Liver (tissue), 3 donors: ENCODE measurements around the gene PGM1.
"Not testable (repeated sequence)": the region's sequence is repeated elsewhere in the genome, so short reads cannot be mapped to it uniquely, and the experiment has no call there.

Experiments used
- ATF3 ChIP-seq: IDR thresholded peaks from 2 replicates; pipeline ENCODE4 v1.6.1; 2016; ENCODE audit warnings: antibody characterized with exemption
- EGR1 ChIP-seq, 2 donors: IDR thresholded peaks; 2 replicates each; pipeline ENCODE4 v1.6.1; 2016 to 2018; ENCODE audit warnings: antibody characterized with exemption in 2 of 2, low read depth in 2 of 2
- FOXA1 ChIP-seq: IDR thresholded peaks from 2 replicates; pipeline ENCODE4 v1.6.1; 2016; ENCODE audit warnings: antibody characterized with exemption
- GABPA ChIP-seq, 2 donors: IDR thresholded peaks in 1 of 2; conservative IDR thresholded peaks in 1 of 2; 2 replicates each; pipeline ENCODE4 v1.6.1; 2016; ENCODE audit warnings: antibody characterized with exemption in 2 of 2, mild to moderate bottlenecking in 1 of 2, moderate library complexity in 1 of 2
- JUND ChIP-seq, 2 donors: IDR thresholded peaks; 2 replicates each; pipeline ENCODE4 v1.6.1; 2016; ENCODE audit warnings: antibody characterized with exemption in 2 of 2
- MAX ChIP-seq: IDR thresholded peaks from 2 replicates; pipeline ENCODE4 v1.6.1; 2016; ENCODE audit warnings: antibody characterized with exemption
- RAD21 ChIP-seq, 2 donors: IDR thresholded peaks; 2 replicates each; pipeline ENCODE4 v1.6.1; 2016; ENCODE audit warnings: antibody characterized with exemption in 2 of 2, mild to moderate bottlenecking in 2 of 2
- SP1 ChIP-seq: IDR thresholded peaks from 2 replicates; pipeline ENCODE4 v1.6.1; 2018; ENCODE audit warnings: antibody characterized with exemption, mild to moderate bottlenecking
- YY1 ChIP-seq: IDR thresholded peaks from 2 replicates; pipeline ENCODE4 v1.6.1; 2016; ENCODE audit warnings: antibody characterized with exemption, mild to moderate bottlenecking
- ZBTB33 ChIP-seq: IDR thresholded peaks from 2 replicates; pipeline ENCODE4 v1.6.1; 2016; ENCODE audit warnings: antibody characterized with exemption
- TF ChIP-seq, protein P1 (sequence below): fragments of 150-350 bp; IDR thresholded peaks from 2 replicates; pipeline ENCODE4 v1.5.1; 2017; ENCODE audit warnings: improper control_type of control experiment, low read depth, low read length; ENCODE audit not compliant: missing input control
- TF ChIP-seq, protein P2 (sequence below): IDR thresholded peaks from 2 replicates; pipeline ENCODE4 v1.6.1; 2016; ENCODE audit warnings: antibody characterized with exemption, mild to moderate bottlenecking
- donor health status: healthy.
- donor health status: healthy.

DNA sequence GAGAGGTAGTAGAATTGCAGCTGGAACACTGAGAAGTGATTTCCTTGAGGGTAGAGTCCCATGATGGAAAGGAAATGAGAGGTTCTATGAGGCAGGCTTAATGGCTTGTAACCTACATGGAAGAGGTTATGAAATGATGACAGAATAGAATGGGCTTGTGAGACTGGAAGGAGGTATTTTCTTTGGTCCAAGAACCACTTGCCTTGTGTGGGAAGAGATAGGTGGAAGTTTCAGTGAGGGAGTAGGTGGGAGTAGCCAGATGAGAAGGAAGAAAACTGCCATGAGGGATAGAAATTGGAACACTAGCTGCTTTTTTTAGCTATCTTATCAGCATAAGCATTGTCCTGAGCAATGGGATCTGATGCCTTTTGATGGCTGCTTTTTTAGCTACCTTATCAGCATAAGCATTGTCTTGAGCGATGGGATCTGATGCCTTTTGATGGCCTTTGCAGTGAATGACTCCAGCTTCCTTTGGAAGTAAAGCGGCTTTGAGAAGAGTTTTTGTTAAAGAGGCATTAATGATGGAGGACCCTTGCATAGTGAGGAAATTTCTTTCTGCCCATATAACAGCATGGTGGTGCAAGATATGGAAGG is 18.9 kb upstream of the PGM1 start:
- TF ChIP-seq, protein P1, sequence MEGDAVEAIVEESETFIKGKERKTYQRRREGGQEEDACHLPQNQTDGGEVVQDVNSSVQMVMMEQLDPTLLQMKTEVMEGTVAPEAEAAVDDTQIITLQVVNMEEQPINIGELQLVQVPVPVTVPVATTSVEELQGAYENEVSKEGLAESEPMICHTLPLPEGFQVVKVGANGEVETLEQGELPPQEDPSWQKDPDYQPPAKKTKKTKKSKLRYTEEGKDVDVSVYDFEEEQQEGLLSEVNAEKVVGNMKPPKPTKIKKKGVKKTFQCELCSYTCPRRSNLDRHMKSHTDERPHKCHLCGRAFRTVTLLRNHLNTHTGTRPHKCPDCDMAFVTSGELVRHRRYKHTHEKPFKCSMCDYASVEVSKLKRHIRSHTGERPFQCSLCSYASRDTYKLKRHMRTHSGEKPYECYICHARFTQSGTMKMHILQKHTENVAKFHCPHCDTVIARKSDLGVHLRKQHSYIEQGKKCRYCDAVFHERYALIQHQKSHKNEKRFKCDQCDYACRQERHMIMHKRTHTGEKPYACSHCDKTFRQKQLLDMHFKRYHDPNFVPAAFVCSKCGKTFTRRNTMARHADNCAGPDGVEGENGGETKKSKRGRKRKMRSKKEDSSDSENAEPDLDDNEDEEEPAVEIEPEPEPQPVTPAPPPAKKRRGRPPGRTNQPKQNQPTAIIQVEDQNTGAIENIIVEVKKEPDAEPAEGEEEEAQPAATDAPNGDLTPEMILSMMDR: not testable (repeated sequence)
- TF ChIP-seq, protein P2, sequence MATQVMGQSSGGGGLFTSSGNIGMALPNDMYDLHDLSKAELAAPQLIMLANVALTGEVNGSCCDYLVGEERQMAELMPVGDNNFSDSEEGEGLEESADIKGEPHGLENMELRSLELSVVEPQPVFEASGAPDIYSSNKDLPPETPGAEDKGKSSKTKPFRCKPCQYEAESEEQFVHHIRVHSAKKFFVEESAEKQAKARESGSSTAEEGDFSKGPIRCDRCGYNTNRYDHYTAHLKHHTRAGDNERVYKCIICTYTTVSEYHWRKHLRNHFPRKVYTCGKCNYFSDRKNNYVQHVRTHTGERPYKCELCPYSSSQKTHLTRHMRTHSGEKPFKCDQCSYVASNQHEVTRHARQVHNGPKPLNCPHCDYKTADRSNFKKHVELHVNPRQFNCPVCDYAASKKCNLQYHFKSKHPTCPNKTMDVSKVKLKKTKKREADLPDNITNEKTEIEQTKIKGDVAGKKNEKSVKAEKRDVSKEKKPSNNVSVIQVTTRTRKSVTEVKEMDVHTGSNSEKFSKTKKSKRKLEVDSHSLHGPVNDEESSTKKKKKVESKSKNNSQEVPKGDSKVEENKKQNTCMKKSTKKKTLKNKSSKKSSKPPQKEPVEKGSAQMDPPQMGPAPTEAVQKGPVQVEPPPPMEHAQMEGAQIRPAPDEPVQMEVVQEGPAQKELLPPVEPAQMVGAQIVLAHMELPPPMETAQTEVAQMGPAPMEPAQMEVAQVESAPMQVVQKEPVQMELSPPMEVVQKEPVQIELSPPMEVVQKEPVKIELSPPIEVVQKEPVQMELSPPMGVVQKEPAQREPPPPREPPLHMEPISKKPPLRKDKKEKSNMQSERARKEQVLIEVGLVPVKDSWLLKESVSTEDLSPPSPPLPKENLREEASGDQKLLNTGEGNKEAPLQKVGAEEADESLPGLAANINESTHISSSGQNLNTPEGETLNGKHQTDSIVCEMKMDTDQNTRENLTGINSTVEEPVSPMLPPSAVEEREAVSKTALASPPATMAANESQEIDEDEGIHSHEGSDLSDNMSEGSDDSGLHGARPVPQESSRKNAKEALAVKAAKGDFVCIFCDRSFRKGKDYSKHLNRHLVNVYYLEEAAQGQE: not testable (repeated sequence)
- TF ChIP-seq ATF3; SP1; ZBTB33; RAD21 (IDR thresholded peaks at IDR 0.05); YY1; JUND (IDR thresholded peaks at IDR 0.05); GABPA (IDR thresholded peaks at IDR 0.05 in 1 of 2, conservative IDR thresholded peaks at IDR 0.05 in 1 of 2); MAX; FOXA1; EGR1 (IDR thresholded peaks at IDR 0.05; ENCODE audit: low read depth in 2 of 2): not testable (repeated sequence)
